ENCODE results near the gene MRPL53. TPM values are rescaled to one million over a fixed set of nuclear protein-coding genes. Genes with fewer than 3 reads are reported as not detected.
A peak's percentile ranks its signal among the peaks of the same experiment; 100 is the strongest.

MRPL53 gene
- total and polyA plus RNA-seq, 2 of the 13 experiments (the other 11 are each of a cell fraction or from before 2014, with no cell fraction given) = 34.3 to 51.9 TPM

DNA sequence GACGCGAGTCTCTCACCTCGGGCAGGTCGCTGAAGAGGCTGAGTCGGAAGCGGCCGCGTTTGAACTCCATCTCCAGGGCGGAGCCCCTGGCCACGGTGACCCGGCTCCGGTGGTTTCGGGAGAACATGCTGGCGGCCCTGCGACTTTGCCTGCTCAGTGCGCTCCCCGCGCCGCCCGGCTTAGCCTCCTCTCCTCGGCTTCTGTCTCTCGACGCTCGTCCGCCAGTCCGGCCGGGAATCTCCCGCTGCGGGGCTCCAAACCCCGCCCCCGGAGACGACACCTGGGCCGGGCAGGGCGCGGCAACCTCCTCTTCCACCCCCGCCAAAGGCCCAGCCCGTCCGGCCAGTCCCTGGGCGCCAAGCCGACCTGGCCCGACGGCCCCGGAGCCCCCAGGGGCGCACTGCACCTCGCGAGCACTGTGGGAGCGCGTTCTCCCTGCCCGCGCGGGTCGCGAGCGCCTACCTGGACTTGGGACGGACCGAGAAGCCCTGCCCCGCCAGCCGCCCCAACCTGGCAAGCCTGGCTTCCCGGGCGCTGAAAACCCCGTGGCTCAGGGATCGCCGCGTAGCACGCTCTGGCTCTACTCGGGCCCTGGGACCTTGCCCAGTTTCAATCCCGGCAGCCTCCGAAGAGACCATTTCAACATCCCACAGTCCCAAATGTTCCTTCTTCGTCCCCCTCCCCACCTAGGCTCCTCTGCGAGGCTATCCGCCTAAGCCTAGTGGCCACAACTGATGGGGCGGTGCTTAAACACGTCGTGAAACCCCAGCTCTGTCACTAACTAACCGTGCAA is 30.6 kb downstream of the MRPL53 start, which contains the start of gene RTKN (continued):
- TF ChIP-seq, protein P1, sequence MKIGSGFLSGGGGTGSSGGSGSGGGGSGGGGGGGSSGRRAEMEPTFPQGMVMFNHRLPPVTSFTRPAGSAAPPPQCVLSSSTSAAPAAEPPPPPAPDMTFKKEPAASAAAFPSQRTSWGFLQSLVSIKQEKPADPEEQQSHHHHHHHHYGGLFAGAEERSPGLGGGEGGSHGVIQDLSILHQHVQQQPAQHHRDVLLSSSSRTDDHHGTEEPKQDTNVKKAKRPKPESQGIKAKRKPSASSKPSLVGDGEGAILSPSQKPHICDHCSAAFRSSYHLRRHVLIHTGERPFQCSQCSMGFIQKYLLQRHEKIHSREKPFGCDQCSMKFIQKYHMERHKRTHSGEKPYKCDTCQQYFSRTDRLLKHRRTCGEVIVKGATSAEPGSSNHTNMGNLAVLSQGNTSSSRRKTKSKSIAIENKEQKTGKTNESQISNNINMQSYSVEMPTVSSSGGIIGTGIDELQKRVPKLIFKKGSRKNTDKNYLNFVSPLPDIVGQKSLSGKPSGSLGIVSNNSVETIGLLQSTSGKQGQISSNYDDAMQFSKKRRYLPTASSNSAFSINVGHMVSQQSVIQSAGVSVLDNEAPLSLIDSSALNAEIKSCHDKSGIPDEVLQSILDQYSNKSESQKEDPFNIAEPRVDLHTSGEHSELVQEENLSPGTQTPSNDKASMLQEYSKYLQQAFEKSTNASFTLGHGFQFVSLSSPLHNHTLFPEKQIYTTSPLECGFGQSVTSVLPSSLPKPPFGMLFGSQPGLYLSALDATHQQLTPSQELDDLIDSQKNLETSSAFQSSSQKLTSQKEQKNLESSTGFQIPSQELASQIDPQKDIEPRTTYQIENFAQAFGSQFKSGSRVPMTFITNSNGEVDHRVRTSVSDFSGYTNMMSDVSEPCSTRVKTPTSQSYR (CRISPR knock-in tag; IDR thresholded peaks at IDR 0.05; ENCODE audit: borderline replicate concordance) = no peak; the same call in 1 of the 2 replicates
- TF ChIP-seq, protein P2, sequence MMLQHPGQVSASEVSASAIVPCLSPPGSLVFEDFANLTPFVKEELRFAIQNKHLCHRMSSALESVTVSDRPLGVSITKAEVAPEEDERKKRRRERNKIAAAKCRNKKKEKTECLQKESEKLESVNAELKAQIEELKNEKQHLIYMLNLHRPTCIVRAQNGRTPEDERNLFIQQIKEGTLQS (CRISPR knock-in tag; IDR thresholded peaks at IDR 0.05) = no peak
- TF ChIP-seq ZNF792 (CRISPR knock-in tag; IDR thresholded peaks at IDR 0.05) = peak; percentile 63; the same call in 1 of the 2 replicates
- no peak for TF ChIP-seq NR2F2 (IDR thresholded peaks at IDR 0.05; ENCODE audit: borderline replicate concordance, low read depth)
- peak; percentile 95; the same call in 1 of the 2 replicates for TF ChIP-seq ZC3H4 (CRISPR knock-in tag; IDR thresholded peaks at IDR 0.05; ENCODE audit: borderline replicate concordance)
- TF ChIP-seq, protein P3, sequence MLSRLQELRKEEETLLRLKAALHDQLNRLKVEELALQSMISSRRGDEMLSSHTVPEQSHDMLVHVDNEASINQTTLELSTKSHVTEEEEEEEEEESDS (CRISPR knock-in tag; IDR thresholded peaks at IDR 0.05; ENCODE audit: borderline replicate concordance) = peak; percentile 80
- peak; percentile 89; the same call in 1 of the 2 replicates for TF ChIP-seq ZNF431 (CRISPR knock-in tag; IDR thresholded peaks at IDR 0.05; ENCODE audit: borderline replicate concordance, low read depth)
- 0 out of 2 replicates have a peak, but pooled peaks have one; percentile 67 for TF ChIP-seq ZNF530 (CRISPR knock-in tag; IDR thresholded peaks at IDR 0.05; ENCODE audit: low read depth)
- TF ChIP-seq ZNF674 (CRISPR knock-in tag; IDR thresholded peaks at IDR 0.05; ENCODE audit: low read depth) = peak; percentile 70; the same call in 1 of the 2 replicates
- TF ChIP-seq ZSCAN30 (CRISPR knock-in tag; IDR thresholded peaks at IDR 0.05) = no peak
- TF ChIP-seq ZFY (CRISPR knock-in tag; IDR thresholded peaks at IDR 0.05) = peak; percentile 84
- TF ChIP-seq, protein P4, sequence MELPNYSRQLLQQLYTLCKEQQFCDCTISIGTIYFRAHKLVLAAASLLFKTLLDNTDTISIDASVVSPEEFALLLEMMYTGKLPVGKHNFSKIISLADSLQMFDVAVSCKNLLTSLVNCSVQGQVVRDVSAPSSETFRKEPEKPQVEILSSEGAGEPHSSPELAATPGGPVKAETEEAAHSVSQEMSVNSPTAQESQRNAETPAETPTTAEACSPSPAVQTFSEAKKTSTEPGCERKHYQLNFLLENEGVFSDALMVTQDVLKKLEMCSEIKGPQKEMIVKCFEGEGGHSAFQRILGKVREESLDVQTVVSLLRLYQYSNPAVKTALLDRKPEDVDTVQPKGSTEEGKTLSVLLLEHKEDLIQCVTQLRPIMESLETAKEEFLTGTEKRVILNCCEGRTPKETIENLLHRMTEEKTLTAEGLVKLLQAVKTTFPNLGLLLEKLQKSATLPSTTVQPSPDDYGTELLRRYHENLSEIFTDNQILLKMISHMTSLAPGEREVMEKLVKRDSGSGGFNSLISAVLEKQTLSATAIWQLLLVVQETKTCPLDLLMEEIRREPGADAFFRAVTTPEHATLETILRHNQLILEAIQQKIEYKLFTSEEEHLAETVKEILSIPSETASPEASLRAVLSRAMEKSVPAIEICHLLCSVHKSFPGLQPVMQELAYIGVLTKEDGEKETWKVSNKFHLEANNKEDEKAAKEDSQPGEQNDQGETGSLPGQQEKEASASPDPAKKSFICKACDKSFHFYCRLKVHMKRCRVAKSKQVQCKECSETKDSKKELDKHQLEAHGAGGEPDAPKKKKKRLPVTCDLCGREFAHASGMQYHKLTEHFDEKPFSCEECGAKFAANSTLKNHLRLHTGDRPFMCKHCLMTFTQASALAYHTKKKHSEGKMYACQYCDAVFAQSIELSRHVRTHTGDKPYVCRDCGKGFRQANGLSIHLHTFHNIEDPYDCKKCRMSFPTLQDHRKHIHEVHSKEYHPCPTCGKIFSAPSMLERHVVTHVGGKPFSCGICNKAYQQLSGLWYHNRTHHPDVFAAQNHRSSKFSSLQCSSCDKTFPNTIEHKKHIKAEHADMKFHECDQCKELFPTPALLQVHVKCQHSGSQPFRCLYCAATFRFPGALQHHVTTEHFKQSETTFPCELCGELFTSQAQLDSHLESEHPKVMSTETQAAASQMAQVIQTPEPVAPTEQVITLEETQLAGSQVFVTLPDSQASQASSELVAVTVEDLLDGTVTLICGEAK (IDR thresholded peaks at IDR 0.05) = no peak
- TF ChIP-seq, protein P4 (CRISPR knock-in tag; IDR thresholded peaks at IDR 0.05) = no peak
- peak; percentile 87 for TF ChIP-seq NFKB2 (CRISPR knock-in tag; IDR thresholded peaks at IDR 0.05; ENCODE audit: borderline replicate concordance)
- TF ChIP-seq CCAR2 (optimal IDR thresholded peaks at IDR 0.05; ENCODE audit: low read depth, low read length) = no peak
- TF ChIP-seq JUN (CRISPR knock-in tag; IDR thresholded peaks at IDR 0.05) = peak; percentile 83; the same call in 1 of the 2 replicates
- TF ChIP-seq TAF1 (CRISPR knock-in tag; IDR thresholded peaks at IDR 0.05) = peak; percentile 88

Measured in HepG2 (cell line).